ENCODE data around the gene RHBDF1. TPM values are rescaled to one million over a fixed set of nuclear protein-coding genes. Genes with fewer than 3 reads are reported as not detected.

RHBDF1 gene
- total RNA-seq, 2 donors from 2014 or later, result 109 to 138 TPM

DNA sequence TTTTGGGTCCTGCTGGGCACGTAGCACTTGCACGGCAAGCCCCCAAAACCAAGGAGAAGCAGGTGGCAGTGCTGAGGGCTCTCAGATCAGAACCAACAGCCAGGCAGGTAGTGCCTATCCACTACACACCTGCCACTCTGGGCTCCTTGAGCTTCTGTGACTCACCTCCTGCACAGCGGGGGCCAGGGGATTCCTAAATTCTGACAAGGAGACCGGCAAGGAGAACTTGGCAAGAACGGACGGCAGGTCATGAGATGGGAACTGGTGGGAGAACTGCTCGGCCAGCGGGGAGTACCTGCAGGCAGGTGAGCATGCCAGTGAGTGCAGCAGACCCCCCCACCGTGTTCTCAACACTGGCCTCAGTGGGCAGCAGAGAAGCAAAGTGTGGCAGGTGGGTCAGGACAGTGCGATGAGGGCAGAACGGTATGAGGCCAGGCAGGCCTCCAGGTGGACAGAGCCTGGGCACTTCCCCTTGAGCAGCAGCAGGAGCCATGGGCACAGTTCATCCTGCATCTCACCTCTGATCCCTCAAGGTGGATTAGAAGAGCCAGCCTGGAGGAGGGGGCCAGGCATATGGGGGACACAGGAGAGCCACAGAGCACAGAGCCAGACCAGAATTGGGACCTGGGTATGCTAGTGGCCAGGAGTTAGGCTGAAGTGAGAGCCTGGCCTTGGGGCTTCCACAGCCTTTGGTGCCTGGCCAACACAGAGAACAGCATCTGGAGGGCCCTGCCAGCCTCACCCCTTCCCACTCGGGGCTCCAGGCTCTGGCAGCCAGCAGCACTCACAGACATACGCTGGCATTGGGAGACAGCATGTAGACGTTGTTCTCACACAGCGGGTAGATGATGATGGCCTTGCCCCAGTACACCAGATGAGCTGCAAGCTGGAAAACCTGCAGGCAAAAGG lies 20.3 kb upstream of the RHBDF1 start:
- Histone ChIP-seq H3K27me3 (replicated peaks; ENCODE audit: insufficient read depth) (no peaks in the 10 kb centered on the region), H3K4me3 (no peak overlapping the region), H3K36me3 (peaks cover 24% of the 10 kb centered on the region), H3K4me1 (ENCODE audit: control insufficient read depth in 1 of 2, low read depth in 2 of 2) (peaks cover 4 to 30% of the 10 kb centered on the region in 2 donors), H3K27ac (peak overlapping the region; percentile 10 to 31), H3K9me3 (no peaks in the 10 kb centered on the region)
- ATAC-seq (ENCODE audit: insufficient number of reproducible peaks, low FRiP score, low read depth) (no peak), DNase-seq (ENCODE audit: low spot score) (no peak)
- TF ChIP-seq, protein P1, sequence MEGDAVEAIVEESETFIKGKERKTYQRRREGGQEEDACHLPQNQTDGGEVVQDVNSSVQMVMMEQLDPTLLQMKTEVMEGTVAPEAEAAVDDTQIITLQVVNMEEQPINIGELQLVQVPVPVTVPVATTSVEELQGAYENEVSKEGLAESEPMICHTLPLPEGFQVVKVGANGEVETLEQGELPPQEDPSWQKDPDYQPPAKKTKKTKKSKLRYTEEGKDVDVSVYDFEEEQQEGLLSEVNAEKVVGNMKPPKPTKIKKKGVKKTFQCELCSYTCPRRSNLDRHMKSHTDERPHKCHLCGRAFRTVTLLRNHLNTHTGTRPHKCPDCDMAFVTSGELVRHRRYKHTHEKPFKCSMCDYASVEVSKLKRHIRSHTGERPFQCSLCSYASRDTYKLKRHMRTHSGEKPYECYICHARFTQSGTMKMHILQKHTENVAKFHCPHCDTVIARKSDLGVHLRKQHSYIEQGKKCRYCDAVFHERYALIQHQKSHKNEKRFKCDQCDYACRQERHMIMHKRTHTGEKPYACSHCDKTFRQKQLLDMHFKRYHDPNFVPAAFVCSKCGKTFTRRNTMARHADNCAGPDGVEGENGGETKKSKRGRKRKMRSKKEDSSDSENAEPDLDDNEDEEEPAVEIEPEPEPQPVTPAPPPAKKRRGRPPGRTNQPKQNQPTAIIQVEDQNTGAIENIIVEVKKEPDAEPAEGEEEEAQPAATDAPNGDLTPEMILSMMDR (IDR thresholded peaks at IDR 0.05), result no peak

GRCh38 chr16:91484-91883 lies 19.1 kb upstream of the RHBDF1 start:
- Histone ChIP-seq H3K36me3 (peaks cover 32% of the 10 kb centered on the region), H3K4me3 (no peak overlapping the region), H3K27me3 (replicated peaks; ENCODE audit: insufficient read depth) (no peaks in the 10 kb centered on the region), H3K4me1 (ENCODE audit: control insufficient read depth in 1 of 2, low read depth in 2 of 2) (peaks cover 0 to 18% of the 10 kb centered on the region in 2 donors), H3K9me3 (no peaks in the 10 kb centered on the region), H3K27ac (peak overlapping the region; percentile 46 to 62)
- TF ChIP-seq, protein P1 (IDR thresholded peaks at IDR 0.05), result no peak
- no peak for DNase-seq (ENCODE audit: low spot score)
- no peak for ATAC-seq (ENCODE audit: insufficient number of reproducible peaks, low FRiP score, low read depth)

DNA sequence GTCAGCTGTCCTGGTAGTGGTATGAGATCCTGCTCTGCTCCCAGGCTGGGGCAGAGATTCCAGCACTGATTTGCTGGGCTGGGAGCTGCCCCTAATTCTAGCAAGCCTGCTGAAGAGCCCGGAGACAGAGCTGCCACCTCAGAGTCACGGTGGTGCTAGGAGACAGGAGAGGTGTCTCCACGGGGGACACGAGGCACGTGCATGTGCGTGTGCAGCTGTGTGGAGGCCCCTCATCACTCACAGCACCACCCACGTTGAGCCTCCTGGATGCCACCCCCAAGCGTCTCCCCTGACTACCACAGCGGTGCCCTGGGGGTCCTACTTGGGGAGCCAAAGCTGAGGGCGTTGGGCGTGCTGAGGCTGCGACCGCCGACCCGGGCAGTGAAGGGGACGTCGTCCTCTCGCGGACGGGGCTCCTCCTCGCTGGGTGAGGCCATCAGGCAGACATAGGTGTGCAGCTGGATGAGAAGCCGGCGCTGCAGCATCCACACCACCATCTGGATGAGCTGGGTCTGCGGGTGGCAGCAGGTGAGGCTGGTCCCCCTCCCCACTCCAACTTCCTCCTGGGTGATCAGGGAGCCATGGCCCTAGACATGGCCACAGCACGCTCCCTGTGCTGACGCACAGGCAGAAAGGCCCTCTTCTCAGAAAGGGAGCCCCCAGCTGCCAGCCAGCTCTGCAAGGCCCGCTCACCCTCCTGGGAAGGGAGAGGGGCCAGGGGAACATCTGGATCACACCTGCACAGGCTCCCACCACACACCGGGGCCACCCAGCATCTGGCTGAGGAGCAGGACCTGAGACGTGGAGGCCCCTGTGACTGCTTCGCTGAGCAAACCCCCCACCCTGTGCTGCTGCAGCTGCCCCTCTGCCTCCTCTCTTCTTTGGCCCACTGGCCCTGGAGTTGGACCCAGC lies 17.2 kb upstream of the RHBDF1 start:
- TF ChIP-seq, protein P1 (IDR thresholded peaks at IDR 0.05), result no peak
- Histone ChIP-seq H3K4me1 (ENCODE audit: control insufficient read depth in 1 of 2, low read depth in 2 of 2) (peaks cover 7 to 36% of the 10 kb centered on the region in 2 donors), H3K9me3 (no peaks in the 10 kb centered on the region), H3K27me3 (replicated peaks; ENCODE audit: insufficient read depth) (no peaks in the 10 kb centered on the region), H3K27ac (no peak overlapping the region), H3K36me3 (peaks cover 41% of the 10 kb centered on the region), H3K4me3 (no peak overlapping the region)
- DNase-seq (ENCODE audit: low spot score) (no peak), ATAC-seq (ENCODE audit: insufficient number of reproducible peaks, low FRiP score, low read depth) (no peak)

DNA sequence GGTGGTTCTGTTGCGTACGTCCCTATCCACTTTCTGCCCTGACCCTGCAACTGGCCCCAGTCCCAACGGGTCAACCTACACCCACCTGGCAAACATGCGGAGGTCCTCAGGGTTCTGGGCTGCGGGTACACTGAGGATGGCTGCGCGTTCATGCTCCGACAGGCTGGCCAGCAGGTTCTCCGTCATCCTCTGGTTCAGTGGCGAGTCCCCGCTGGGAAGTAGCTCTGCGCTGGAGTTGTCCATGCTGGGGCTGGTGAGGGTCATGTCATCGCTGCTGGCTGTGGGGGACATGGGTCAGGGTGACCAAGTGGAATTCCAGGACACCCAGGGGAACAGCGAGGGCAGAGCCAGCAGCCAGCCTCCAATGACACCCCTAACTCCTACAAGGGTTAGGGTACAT lies 16.2 kb upstream of the RHBDF1 start:
- no peaks in the 10 kb centered on the region for H3K9me3 ChIP-seq
- H3K27me3 ChIP-seq (replicated peaks; ENCODE audit: insufficient read depth), result no peaks in the 10 kb centered on the region
- TF ChIP-seq, protein P1 (IDR thresholded peaks at IDR 0.05), result no peak
- no peak overlapping the region for H3K4me3 ChIP-seq
- H3K36me3 ChIP-seq, result peaks cover 41% of the 10 kb centered on the region
- H3K27ac ChIP-seq, result no peak overlapping the region
- peaks cover 15 to 46% of the 10 kb centered on the region in 2 donors for H3K4me1 ChIP-seq (ENCODE audit: control insufficient read depth in 1 of 2, low read depth in 2 of 2)
- ATAC-seq (ENCODE audit: insufficient number of reproducible peaks, low FRiP score, low read depth), result no peak
- DNase-seq (ENCODE audit: low spot score), result no peak

DNA sequence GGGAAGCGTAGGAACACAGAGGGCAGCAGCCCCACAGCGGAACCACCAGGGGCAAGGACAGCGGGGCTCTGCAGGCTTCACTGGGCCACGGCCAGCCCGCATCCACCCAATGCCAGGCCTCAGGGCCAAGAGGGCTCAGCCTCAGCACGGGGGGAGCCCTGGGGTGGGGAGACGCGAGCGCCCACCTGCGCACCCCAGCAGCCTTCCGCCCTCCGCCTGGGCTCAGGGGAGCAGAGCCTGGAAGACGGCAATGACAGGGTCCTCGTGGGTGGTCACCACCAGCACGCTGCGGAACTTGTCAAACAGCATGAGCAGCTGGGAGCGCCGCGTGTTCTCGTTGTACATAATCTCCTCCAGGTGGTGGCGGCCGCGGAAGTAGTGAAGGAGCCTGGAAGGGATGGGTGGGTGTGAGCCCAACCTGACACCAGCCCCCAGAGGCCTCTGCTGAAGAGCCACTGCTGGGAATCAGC lies 14.1 kb upstream of the RHBDF1 start:
- TF ChIP-seq, protein P1 (IDR thresholded peaks at IDR 0.05), result no peak
- H3K27me3 ChIP-seq (replicated peaks; ENCODE audit: insufficient read depth), result no peaks in the 10 kb centered on the region
- DNase-seq (ENCODE audit: low spot score) (no peak), ATAC-seq (ENCODE audit: insufficient number of reproducible peaks, low FRiP score, low read depth) (no peak)
- no peaks in the 10 kb centered on the region for H3K9me3 ChIP-seq
- H3K27ac ChIP-seq, result peak overlapping the region; percentile 80 to 83
- no peak overlapping the region for H3K4me3 ChIP-seq
- peaks cover 41% of the 10 kb centered on the region for H3K36me3 ChIP-seq
- peaks cover 17 to 54% of the 10 kb centered on the region in 2 donors for H3K4me1 ChIP-seq (ENCODE audit: control insufficient read depth in 1 of 2, low read depth in 2 of 2)
